ENCODE results near the gene AMBRA1. TPM values are rescaled to one million over a fixed set of nuclear protein-coding genes. Genes with fewer than 3 reads are reported as not detected.

Gene AMBRA1
- total RNA-seq, 4 donors from 2014 or later, result 25.7 to 33.1 (median 30.2) TPM

DNA sequence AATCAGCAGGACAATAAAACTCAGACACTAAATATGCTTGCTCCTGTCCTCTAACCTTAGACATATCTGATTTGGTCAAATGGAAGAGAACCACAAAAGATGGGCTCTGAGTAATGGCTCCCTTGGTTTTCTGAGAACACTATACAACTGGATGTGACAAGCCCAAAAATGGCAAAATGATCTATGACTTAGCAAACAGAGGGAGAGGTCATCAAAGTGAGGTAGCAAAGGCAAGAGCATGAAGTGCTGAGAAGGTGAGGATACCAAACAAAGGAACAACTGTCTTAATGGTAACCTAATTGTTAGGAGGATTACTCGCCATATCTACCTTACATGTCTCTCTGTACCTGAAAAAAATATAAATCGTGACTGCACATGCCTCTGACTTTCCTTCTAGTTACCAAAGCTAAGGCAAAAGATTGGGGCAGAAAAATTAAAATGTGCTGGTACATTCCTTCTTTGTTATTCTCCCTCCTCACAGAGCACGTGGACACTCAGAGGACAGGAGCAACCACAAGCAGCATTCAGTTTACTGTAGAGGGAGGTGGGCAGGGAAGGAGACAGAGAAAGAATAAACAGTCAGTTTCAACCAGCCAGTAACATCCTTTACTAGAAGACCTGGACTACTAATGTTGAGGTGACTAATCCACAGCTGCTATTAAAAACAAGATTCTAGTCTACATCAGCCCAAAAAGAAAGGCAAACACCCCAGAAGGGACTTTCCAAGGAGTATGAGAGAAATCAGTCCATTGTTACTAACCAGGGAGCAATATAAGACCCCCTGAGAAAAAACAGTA is 88.8 kb downstream of the AMBRA1 start:
- Histone ChIP-seq H3K27ac (no peak overlapping the region), H3K9me3 (no peaks in the 10 kb centered on the region), H3K4me1 (peaks cover 0 to 3% (median 0%) of the 10 kb centered on the region in 3 donors), H3K4me3 (no peak overlapping the region), H3K36me3 (peaks cover 0 to 67% of the 10 kb centered on the region in 2 donors), H3K27me3 (no peaks in the 10 kb centered on the region)
- WGBS, 2 donors (ENCODE audit: low coverage in 1 of 2), result 90 to 100% methylated on average over 1 to 3 of the region's 3 CpGs
- no peak for TF ChIP-seq EP300 (IDR thresholded peaks at IDR 0.05)
- TF ChIP-seq, protein P1, sequence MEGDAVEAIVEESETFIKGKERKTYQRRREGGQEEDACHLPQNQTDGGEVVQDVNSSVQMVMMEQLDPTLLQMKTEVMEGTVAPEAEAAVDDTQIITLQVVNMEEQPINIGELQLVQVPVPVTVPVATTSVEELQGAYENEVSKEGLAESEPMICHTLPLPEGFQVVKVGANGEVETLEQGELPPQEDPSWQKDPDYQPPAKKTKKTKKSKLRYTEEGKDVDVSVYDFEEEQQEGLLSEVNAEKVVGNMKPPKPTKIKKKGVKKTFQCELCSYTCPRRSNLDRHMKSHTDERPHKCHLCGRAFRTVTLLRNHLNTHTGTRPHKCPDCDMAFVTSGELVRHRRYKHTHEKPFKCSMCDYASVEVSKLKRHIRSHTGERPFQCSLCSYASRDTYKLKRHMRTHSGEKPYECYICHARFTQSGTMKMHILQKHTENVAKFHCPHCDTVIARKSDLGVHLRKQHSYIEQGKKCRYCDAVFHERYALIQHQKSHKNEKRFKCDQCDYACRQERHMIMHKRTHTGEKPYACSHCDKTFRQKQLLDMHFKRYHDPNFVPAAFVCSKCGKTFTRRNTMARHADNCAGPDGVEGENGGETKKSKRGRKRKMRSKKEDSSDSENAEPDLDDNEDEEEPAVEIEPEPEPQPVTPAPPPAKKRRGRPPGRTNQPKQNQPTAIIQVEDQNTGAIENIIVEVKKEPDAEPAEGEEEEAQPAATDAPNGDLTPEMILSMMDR (IDR thresholded peaks at IDR 0.05), result no peak
- TF ChIP-seq POLR2A (IDR thresholded peaks at IDR 0.05), result no peak
- TF ChIP-seq POLR2AphosphoS5 (IDR thresholded peaks at IDR 0.05), result no peak
- ATAC-seq, result no peak

DNA sequence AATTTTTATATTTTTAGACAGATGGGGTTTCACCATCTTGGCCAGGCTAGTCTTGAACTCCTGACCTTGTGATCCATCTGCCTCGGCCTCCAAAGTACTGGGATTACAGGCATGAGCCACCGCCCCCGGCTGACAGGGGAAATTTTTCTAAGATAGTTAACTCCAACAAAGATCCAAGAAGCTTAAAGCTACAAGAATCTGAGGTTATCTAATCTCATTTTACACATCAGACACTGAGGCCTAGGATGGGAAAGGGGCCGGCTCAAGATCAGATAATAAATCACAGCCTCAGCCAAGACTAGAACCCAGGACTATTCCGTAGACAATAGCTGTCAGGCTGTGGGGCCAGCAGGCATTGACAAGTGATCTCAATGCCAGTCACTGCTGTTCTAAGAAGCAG is 94.0 kb downstream of the AMBRA1 start:
- no peak for ATAC-seq
- WGBS, 2 donors (ENCODE audit: low coverage in 1 of 2), result 76 to 86% methylated on average over 2 of the region's 5 CpGs
- TF ChIP-seq EP300 (IDR thresholded peaks at IDR 0.05) (no peak), POLR2AphosphoS5 (IDR thresholded peaks at IDR 0.05) (no peak), POLR2A (IDR thresholded peaks at IDR 0.05) (no peak)
- TF ChIP-seq, protein P1 (IDR thresholded peaks at IDR 0.05), result no peak
- Histone ChIP-seq H3K27me3 (no peaks in the 10 kb centered on the region), H3K9me3 (no peaks in the 10 kb centered on the region), H3K4me1 (peaks cover 0 to 26% (median 0%) of the 10 kb centered on the region in 3 donors), H3K27ac (no peak overlapping the region), H3K36me3 (peaks cover 0 to 39% of the 10 kb centered on the region in 2 donors), H3K4me3 (no peak overlapping the region)

DNA sequence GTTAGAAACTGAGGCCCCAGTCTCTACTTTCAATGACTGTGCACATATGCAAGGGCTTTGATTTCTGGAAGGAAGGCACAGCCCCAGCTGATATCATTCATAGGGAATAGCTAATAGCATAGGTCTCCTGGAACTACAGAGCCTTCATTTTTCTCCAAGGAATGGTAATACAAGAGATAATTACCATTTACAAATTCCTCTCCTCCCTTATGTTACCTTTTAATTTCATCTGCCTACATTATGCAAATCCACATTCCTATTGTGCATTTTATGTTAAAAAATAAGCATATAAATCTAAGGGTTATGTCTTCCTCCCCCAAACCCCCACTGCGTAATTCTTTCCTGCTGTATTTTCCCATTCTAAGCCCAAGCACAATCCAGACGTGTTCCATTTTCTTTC is 94.9 kb downstream of the AMBRA1 start:
- Histone ChIP-seq H3K27me3 (no peaks in the 10 kb centered on the region), H3K4me1 (peaks cover 0 to 29% (median 0%) of the 10 kb centered on the region in 3 donors), H3K36me3 (peaks cover 0 to 31% of the 10 kb centered on the region in 2 donors), H3K9me3 (no peaks in the 10 kb centered on the region), H3K4me3 (no peak overlapping the region), H3K27ac (no peak overlapping the region)
- no peak for ATAC-seq
- TF ChIP-seq, protein P1 (IDR thresholded peaks at IDR 0.05), result no peak
- no peak for TF ChIP-seq EP300 (IDR thresholded peaks at IDR 0.05)
- TF ChIP-seq POLR2AphosphoS5 (IDR thresholded peaks at IDR 0.05), result no peak
- WGBS, 2 donors (ENCODE audit: low coverage in 1 of 2), result 96 to 100% methylated on average over 1 to 2 of the region's 2 CpGs

DNA sequence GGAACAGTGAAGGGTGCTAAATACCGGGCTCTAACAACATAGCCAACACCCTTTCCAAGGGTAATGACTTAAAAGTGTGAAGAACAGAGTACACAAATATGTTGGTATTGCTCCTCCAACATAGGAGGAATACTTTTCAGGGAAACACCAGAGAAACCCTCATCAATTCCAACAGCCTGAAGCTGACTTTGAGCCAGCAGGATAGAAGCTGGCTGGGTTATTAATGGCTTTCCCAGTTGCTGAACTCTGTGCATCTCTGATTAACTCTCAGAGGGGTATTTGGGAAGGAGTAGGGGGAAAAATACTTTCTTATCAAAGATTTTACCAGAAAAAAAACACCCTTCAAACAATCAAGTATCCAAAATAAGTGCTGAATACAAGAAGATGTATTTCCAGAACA is 95.6 kb downstream of the AMBRA1 start:
- Histone ChIP-seq H3K27me3 (no peaks in the 10 kb centered on the region), H3K4me1 (peaks cover 0 to 37% (median 0%) of the 10 kb centered on the region in 3 donors), H3K9me3 (no peaks in the 10 kb centered on the region), H3K27ac (no peak overlapping the region), H3K4me3 (no peak overlapping the region), H3K36me3 (peaks cover 0 to 31% of the 10 kb centered on the region in 2 donors)
- no peak for TF ChIP-seq POLR2A (IDR thresholded peaks at IDR 0.05)
- TF ChIP-seq, protein P1 (IDR thresholded peaks at IDR 0.05), result no peak
- no peak for TF ChIP-seq POLR2AphosphoS5 (IDR thresholded peaks at IDR 0.05)
- no peak for TF ChIP-seq EP300 (IDR thresholded peaks at IDR 0.05)
- WGBS, 2 donors (ENCODE audit: low coverage in 1 of 2), result 50 to 71% methylated on average over 1 of the region's 1 CpG
- no peak for ATAC-seq

DNA sequence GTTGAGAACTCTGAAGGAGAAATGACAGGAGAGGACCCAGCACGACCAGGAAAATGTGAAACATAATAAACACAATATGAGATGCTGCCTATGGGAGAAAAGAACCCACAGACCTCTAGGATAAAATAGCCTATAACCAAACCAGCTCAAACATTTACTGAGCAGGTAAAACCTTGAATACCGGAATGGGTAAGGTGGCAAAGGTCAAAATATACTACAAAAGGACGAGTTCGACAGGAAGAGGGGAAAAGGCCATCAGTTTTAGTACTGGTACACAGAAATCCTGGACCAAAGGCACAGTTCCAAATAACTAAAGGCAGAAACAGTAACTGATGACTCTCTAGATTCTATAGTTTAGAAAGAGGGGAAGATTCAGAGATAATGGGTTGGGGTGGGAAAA is 96.3 kb downstream of the AMBRA1 start:
- 48 to 78% methylated on average over 3 to 4 of the region's 4 CpGs for WGBS, 2 donors (ENCODE audit: low coverage in 1 of 2)
- no peak for ATAC-seq
- H3K27ac ChIP-seq, result no peak overlapping the region
- peaks cover 0 to 34% of the 10 kb centered on the region in 2 donors for H3K36me3 ChIP-seq
- no peak overlapping the region for H3K4me3 ChIP-seq
- peaks cover 0 to 43% (median 0%) of the 10 kb centered on the region in 3 donors for H3K4me1 ChIP-seq
- TF ChIP-seq, protein P1 (IDR thresholded peaks at IDR 0.05), result no peak
- no peak for TF ChIP-seq EP300 (IDR thresholded peaks at IDR 0.05)
- TF ChIP-seq POLR2AphosphoS5 (IDR thresholded peaks at IDR 0.05), result no peak
- no peak for TF ChIP-seq POLR2A (IDR thresholded peaks at IDR 0.05)
- H3K27me3 ChIP-seq, result no peaks in the 10 kb centered on the region
- no peaks in the 10 kb centered on the region for H3K9me3 ChIP-seq
